GM23338 (cell line): ENCODE data around the gene PRMT3.

ENCODE experiments used
- CREB1 ChIP-seq: fragments of 250-450 bp; sonication (Bioruptor Pico); IDR thresholded peaks from 2 replicates; pipeline ENCODE4 v1.5.0; 2020; ENCODE audit warnings: low read depth, mild to moderate bottlenecking, moderate library complexity
- EZH2 ChIP-seq: fragments of 200-600 bp; sonication (generic); IDR thresholded peaks from one replicate; pipeline ENCODE4 v1.8.0; 2017; ENCODE audit warnings: antibody characterized with exemption, mild to moderate bottlenecking, low read depth; ENCODE audit not compliant: unreplicated experiment
- EZH2phosphoT487 ChIP-seq: fragments of 200-600 bp; sonication (generic); IDR thresholded peaks from one replicate; pipeline ENCODE4 v1.8.1; 2018; ENCODE audit warnings: antibody characterized with exemption; ENCODE audit not compliant: unreplicated experiment
- NANOG ChIP-seq: IDR thresholded peaks from 2 replicates; pipeline ENCODE4 v1.6.1; 2016; ENCODE audit warnings: antibody characterized with exemption, borderline replicate concordance
- POLR2AphosphoS5 ChIP-seq: IDR thresholded peaks from 2 replicates; pipeline ENCODE4 v1.6.1; 2016; ENCODE audit warnings: antibody characterized with exemption, low read depth
- REST ChIP-seq: IDR thresholded peaks from one replicate; pipeline ENCODE4 v1.6.1; 2018; ENCODE audit warnings: antibody characterized with exemption; ENCODE audit not compliant: unreplicated experiment
- STAT1 ChIP-seq: IDR thresholded peaks from one replicate; pipeline ENCODE4 v1.6.1; 2016; ENCODE audit warnings: antibody characterized with exemption; ENCODE audit not compliant: unreplicated experiment
- ZNF331 ChIP-seq: fragments of 250-450 bp; sonication (Bioruptor Pico); IDR thresholded peaks from 2 replicates; pipeline ENCODE4 v1.5.0; 2020; ENCODE audit warnings: low read depth, mild to moderate bottlenecking, moderate library complexity
- TF ChIP-seq, protein P1 (sequence below), 2 experiments: fragments of 200-600 bp in 1 of 2; sonication (generic) in 1 of 2; conservative IDR thresholded peaks; 2 replicates each; pipeline versions ENCODE4 v1.5.1 to v1.6.1; 2016 to 2017; ENCODE audit warnings: antibody characterized with exemption in 2 of 2, low read depth in 2 of 2, mild to moderate bottlenecking in 2 of 2, moderate library complexity in 1 of 2

GRCh38 chr11:20367313-20367948 is 20.1 kb upstream of the PRMT3 start:
- TF ChIP-seq, protein P1, sequence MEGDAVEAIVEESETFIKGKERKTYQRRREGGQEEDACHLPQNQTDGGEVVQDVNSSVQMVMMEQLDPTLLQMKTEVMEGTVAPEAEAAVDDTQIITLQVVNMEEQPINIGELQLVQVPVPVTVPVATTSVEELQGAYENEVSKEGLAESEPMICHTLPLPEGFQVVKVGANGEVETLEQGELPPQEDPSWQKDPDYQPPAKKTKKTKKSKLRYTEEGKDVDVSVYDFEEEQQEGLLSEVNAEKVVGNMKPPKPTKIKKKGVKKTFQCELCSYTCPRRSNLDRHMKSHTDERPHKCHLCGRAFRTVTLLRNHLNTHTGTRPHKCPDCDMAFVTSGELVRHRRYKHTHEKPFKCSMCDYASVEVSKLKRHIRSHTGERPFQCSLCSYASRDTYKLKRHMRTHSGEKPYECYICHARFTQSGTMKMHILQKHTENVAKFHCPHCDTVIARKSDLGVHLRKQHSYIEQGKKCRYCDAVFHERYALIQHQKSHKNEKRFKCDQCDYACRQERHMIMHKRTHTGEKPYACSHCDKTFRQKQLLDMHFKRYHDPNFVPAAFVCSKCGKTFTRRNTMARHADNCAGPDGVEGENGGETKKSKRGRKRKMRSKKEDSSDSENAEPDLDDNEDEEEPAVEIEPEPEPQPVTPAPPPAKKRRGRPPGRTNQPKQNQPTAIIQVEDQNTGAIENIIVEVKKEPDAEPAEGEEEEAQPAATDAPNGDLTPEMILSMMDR (conservative IDR thresholded peaks at IDR 0.05; ENCODE audit: low read depth in 2 of 2) = no peak
- TF ChIP-seq EZH2 (no peak), REST (no peak), STAT1 (no peak), CREB1 (CRISPR knock-in tag) (no peak), NANOG (no peak), EZH2phosphoT487 (no peak), ZNF331 (CRISPR knock-in tag) (no peak), POLR2AphosphoS5 (no peak)
